Measurements from ENCODE around the gene HAAO. TPM values are rescaled to one million over a fixed set of nuclear protein-coding genes. Genes with fewer than 3 reads are reported as not detected.

The HAAO gene
- total and polyA plus RNA-seq, 11 donors: 1.3 to 10.6 (median 2.2) TPM

DNA sequence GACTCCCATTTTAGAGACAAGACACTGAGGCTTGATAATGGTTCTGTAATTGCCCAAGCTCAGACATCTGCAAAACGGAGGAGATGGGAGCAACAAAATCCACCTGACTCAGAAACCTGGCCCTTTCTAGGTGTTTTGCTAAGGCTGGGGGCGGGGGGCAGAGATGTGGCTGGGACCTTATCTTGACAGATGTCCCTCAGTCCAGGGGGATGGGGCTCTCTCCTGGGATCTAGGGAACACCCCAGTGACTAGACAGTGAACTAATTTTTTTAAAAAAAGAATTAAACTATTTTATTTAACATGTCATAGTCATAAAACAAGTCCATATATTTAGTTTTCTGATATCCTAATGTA lies 32.0 kb upstream of the HAAO start:
- H3K27ac ChIP-seq: no peak overlapping the region
- WGBS, 4 donors: 90 to 96% (median 92%) methylated on average over 2 of the region's 2 CpGs
- ATAC-seq (no peak), DNase-seq (no peak)
- no peaks in the 10 kb centered on the region for H3K9me3 ChIP-seq
- H3K27me3 ChIP-seq: no peaks in the 10 kb centered on the region
- no peaks in the 10 kb centered on the region for H3K36me3 ChIP-seq
- H3K4me1 ChIP-seq: peaks cover 0 to 21% (median 15%) of the 10 kb centered on the region in 12 donors
- TF ChIP-seq POLR2A (IDR thresholded peaks at IDR 0.05): no peak
- TF ChIP-seq, protein P1, sequence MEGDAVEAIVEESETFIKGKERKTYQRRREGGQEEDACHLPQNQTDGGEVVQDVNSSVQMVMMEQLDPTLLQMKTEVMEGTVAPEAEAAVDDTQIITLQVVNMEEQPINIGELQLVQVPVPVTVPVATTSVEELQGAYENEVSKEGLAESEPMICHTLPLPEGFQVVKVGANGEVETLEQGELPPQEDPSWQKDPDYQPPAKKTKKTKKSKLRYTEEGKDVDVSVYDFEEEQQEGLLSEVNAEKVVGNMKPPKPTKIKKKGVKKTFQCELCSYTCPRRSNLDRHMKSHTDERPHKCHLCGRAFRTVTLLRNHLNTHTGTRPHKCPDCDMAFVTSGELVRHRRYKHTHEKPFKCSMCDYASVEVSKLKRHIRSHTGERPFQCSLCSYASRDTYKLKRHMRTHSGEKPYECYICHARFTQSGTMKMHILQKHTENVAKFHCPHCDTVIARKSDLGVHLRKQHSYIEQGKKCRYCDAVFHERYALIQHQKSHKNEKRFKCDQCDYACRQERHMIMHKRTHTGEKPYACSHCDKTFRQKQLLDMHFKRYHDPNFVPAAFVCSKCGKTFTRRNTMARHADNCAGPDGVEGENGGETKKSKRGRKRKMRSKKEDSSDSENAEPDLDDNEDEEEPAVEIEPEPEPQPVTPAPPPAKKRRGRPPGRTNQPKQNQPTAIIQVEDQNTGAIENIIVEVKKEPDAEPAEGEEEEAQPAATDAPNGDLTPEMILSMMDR (IDR thresholded peaks at IDR 0.05): no peak
- no peak overlapping the region for H3K4me3 ChIP-seq
- intact Hi-C loops (cut with DNase I): loop anchor here in 5 of 10 donors (10.0 kb wide), 2 partner anchors 750 to 780 kb away; no protein-coding TSS in a partner anchor

DNA sequence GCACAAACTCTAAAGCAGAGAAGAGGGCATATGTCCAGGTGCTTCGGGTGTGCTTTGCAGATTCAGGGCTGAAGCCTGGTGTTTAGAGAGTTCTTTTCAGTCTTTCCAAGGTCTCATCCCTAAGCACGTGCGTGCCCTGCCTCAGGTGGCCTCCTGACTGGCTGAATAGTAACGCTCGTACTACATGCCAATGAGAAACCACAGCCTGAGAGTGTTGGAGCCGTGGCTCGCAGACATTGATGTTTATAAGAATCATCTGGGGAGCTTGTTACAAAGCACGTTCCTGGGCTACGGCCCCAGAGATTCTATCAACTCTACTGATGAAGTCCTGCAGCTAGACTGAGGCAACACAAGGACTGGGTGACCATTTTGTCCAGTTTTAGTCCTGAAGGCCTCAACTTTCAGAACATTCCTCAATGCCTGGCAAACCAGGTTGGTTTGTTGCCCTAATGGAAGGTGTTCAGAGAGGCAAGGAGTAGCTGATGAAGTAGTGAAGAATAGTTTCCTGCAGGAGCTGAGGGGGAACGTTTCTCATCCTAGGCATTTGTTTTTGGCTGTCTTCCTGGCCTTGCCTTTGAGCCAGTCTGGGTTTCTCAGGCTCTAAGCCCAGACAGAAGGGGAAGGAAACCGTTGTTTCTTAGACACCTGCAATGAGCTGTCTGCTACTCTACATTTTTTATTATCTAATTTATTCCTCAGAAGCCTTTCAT lies 31.5 kb upstream of the HAAO start:
- H3K4me3 ChIP-seq: no peak overlapping the region
- peaks cover 0 to 16% (median 9%) of the 10 kb centered on the region in 12 donors for H3K4me1 ChIP-seq
- intact Hi-C loops (cut with DNase I): loop anchor here in 5 of 10 donors (10.0 kb wide), 2 partner anchors 751 to 781 kb away; no protein-coding TSS in a partner anchor
- H3K27ac ChIP-seq: no peak overlapping the region
- WGBS, 4 donors: 76 to 84% (median 80%) methylated on average over 7 to 11 of the region's 11 CpGs
- TF ChIP-seq, protein P1 (IDR thresholded peaks at IDR 0.05): no peak
- TF ChIP-seq POLR2A (IDR thresholded peaks at IDR 0.05): no peak
- no peaks in the 10 kb centered on the region for H3K9me3 ChIP-seq
- no peaks in the 10 kb centered on the region for H3K27me3 ChIP-seq
- no peaks in the 10 kb centered on the region for H3K36me3 ChIP-seq
- no peak for DNase-seq
- ATAC-seq: no peak

DNA sequence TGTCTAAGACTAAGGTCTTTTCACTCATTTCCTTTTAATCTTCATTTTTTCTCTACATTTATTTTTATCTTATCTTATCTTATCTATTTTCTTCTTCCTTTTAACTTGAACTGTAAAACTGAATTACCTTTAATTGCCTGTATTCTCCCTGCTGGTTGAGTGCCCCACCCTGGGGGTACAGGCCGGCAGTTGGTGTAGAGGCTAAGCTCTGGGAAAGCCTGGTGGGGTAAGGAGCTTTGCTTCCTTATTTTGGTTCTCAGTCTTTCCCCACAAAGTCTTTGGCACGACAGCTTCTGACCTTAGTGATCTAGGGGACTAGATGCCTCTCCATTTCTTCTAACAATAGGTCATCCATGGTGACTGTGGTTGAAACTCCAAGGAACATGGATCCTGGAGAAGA lies 26.8 kb upstream of the HAAO start:
- intact Hi-C loops (cut with DNase I): no loop called here

DNA sequence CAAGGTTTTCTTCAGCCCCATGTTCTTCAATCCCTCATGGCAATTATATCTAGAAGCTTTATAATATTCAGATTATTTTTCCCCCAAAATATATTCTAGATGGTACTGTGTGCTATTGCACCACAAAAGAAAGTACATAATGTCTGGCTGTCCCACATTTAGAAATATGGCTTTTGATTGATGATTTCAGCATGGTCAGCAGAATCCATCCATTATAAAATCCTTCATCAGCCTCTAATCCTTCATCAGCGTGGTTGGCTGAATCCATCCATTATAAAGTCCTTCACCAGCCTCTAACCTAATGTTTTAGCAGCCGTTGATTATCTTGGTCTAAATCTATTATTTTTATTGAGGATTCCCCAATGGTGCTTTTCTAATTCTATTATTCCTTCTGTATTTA lies 23.3 kb upstream of the HAAO start:
- no peak for DNase-seq
- H3K27me3 ChIP-seq: no peaks in the 10 kb centered on the region
- H3K9me3 ChIP-seq: peaks cover 0 to 9% (median 0%) of the 10 kb centered on the region in 12 donors
- H3K36me3 ChIP-seq: no peaks in the 10 kb centered on the region
- H3K4me1 ChIP-seq: peaks cover 0 to 15% (median 6%) of the 10 kb centered on the region in 12 donors
- TF ChIP-seq, protein P1 (IDR thresholded peaks at IDR 0.05): no peak
- TF ChIP-seq POLR2A (IDR thresholded peaks at IDR 0.05): no peak
- WGBS, 4 donors: 29 to 80% (median 72%) methylated on average over 2 of the region's 2 CpGs
- H3K4me3 ChIP-seq: no peak overlapping the region
- intact Hi-C loops (cut with DNase I): no loop called here
- H3K27ac ChIP-seq: no peak overlapping the region
- ATAC-seq: no peak

More for the DNA sequence above, 26.8 kb upstream of the HAAO start:
- H3K4me3 ChIP-seq: no peak overlapping the region
- H3K27ac ChIP-seq: no peak overlapping the region
- H3K4me1 ChIP-seq: no peaks in the 10 kb centered on the region
- no peak for ATAC-seq
- no peaks in the 10 kb centered on the region for H3K27me3 ChIP-seq
- TF ChIP-seq, protein P1 (IDR thresholded peaks at IDR 0.05): no peak
- no peak for TF ChIP-seq POLR2A (IDR thresholded peaks at IDR 0.05)
- H3K9me3 ChIP-seq: peaks cover 0 to 9% (median 0%) of the 10 kb centered on the region in 12 donors
- DNase-seq: no peak
- H3K36me3 ChIP-seq: no peaks in the 10 kb centered on the region
- WGBS, 4 donors: 78 to 88% (median 81%) methylated on average over 2 of the region's 2 CpGs
